Measurements from ENCODE around the gene PLXNB1.

Gene PLXNB1

DNA sequence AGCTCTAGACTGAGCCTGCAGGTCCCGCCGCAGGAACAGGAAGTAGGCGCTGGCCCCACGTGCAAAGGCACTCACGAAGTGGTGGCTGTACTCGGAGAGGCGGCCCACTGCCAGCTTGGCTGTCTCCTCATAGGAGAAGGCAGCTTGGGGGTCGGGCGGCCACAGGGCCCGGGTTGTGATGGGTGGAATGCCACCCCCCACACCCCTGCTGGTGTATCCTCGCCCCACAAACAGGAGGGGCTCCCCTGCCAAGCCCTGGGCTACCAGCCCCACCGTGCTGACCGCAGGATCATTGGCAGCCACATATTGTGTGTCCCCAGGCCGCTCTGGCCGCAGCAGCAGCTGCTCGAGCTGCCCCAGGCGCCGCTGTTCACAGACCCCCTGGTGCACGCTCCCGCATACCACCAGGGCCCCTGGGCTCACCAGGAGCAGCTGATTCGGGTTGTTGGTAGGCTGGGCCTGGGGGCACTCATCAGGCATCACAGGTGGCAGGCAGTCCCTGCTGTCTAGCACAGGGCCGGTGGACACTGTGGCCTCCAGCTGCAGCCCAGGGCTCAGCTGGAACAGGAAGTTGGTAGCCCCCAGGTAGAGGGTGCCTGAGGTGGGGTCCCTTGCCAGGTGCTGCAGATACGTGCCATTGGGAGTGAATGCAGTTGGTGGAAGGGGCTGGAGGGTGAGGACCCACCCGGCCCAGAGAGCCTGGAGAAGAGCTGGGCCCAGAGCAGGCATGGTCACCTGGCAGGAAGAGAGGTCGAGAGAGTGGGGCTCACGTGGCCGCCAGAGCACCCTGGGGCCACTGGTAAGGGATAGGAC, 5.8 kb downstream of the PLXNB1 start:
- DNase-seq (ENCODE audit: insufficient read length, low spot score) (no peak), FAIRE-seq (no peak)
- no peak for TF ChIP-seq POLR2A (IDR thresholded peaks at IDR 0.05; ENCODE audit: low read depth, low read length)

DNA sequence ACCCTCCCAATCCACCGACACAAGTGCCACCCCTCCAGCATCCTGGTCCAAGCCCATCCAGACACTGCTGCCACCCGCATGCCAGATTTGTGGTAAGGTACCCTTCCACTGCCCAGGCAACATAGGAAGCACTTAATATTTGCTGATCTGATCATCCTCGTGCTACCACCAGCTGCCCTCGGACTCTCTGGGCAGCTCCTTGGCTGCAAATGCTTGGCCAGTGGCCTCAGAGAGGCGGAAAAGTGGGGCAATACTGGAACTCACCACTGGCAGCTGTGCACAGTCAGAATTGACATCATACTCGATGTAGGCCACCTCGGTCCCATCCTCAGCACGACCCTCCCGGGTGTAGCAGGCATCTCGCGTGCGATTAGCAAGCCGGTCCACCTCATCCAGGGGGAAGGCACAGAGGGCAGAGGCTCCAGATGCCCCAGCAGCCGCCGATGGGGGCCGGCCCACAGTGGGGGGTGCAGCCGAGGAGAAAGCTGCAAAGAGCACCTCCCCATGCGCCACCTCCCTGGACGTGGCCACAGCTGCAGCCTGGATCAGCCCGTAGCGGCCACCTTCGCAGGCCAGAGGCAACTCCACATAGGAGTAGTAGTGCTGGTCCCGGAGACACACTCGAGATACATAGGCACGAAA, 6.5 kb downstream of the PLXNB1 start:
- DNase-seq (ENCODE audit: insufficient read length, low spot score), result no peak
- FAIRE-seq, result no peak
- no peak for TF ChIP-seq POLR2A (IDR thresholded peaks at IDR 0.05; ENCODE audit: low read depth, low read length)

DNA sequence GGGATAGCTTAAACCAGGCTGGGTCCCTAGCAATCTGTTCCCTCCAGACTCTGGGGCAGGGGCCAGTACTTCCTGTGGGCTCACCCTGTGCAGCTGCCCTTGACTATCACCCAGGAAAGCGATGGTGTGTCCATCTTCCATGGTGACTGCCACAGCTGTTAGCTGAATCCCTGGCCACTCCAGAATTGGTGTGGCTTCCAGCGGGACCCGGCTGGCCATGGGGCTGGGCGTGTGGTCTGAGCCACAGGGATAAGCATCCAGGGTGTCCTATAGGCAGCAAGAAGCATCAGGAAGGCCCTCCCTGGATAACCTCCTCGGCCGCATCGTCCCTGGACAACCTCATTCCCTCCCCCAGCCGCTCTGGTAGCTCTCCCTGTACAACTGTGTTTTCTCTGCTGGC, 7.2 kb downstream of the PLXNB1 start:
- FAIRE-seq (no peak), DNase-seq (ENCODE audit: insufficient read length, low spot score) (no peak)
- TF ChIP-seq POLR2A (IDR thresholded peaks at IDR 0.05; ENCODE audit: low read depth, low read length), result no peak

DNA sequence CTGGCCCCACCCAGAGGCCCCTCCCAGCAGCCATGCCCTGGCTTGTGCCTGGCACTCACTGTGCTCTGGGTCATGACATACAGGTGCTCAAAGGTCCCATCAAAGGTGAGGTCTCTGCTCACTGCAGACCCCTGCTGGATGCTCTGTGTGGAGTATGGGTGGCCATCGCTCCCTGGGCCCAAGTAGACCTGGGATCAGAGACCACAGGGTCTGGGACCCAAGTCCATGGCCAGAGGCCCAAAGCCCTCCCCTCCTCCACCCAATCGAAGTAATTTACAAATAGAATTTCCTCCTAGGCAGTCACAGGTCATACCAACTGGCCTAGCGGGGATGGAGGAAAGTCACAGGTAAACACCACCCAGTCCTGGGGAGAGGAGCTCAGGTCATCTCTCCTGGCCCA, 7.6 kb downstream of the PLXNB1 start:
- FAIRE-seq (no peak), DNase-seq (ENCODE audit: insufficient read length, low spot score) (no peak)
- no peak for TF ChIP-seq POLR2A (IDR thresholded peaks at IDR 0.05; ENCODE audit: low read depth, low read length)

DNA sequence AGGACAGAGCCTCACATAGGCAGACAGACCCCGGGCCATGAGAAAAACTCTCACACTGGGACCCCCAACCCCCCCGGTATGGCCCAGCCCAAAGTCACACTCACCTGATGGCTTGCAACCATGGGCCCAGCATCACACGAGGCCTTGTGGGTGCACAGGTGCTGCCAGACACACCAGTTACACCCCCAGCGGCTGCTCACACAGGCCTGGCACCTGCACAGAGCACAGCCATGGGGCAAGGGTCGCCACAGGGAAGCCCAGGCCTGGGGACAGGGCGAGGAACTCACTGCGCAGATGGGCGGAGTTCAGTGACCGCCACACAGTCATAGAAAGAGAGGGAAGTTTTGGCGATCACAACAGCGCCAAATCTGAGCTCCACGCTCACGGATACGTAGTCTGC, 9.3 kb downstream of the PLXNB1 start:
- TF ChIP-seq POLR2A (IDR thresholded peaks at IDR 0.05; ENCODE audit: low read depth, low read length), result no peak
- FAIRE-seq, result no peak
- no peak for DNase-seq (ENCODE audit: insufficient read length, low spot score)

DNA sequence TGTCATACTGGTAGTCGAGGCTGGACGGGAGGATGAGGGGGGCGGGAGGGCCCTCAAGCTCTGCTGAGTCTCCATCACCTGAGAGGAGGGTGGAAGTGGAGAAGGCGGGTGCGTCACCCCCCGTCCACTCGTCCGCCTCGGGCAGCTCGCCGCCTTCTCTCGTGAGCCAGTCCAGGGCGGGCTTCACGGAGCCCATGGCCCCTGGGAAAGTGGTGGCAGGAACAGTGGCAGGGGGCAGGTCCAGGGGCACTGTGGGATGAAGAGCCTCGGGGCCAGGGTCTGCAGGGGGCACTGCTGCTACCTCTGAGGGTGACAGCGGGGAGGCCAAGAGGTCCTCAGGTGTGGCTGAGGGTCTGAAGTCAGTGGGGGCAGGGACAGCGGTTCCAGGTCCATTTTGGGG, 10.3 kb downstream of the PLXNB1 start:
- FAIRE-seq (no peak), DNase-seq (ENCODE audit: insufficient read length, low spot score) (no peak)
- no peak for TF ChIP-seq POLR2A (IDR thresholded peaks at IDR 0.05; ENCODE audit: low read depth, low read length)

DNA sequence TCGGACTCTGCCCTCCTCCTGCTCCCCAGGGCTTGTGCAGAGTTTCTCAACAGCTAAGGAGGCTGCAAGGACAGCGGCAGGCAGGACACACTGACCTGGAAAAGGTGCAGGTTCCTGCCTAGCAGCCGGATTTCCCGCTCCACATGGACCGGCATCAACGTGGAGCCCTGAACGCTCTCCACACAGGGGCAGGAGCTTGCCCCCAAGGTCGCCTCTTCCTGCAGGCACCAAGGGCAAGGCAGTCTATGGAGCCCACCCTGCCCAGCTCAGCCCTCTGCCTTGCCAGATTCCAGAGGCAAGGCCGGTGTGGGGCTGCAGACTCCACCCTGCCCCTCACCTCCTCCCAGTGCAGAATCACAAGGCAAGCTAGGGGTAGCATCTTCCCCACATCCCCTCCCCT, 10.7 kb downstream of the PLXNB1 start:
- TF ChIP-seq POLR2A (IDR thresholded peaks at IDR 0.05; ENCODE audit: low read depth, low read length), result no peak
- DNase-seq (ENCODE audit: insufficient read length, low spot score), result no peak
- FAIRE-seq, result no peak

DNA sequence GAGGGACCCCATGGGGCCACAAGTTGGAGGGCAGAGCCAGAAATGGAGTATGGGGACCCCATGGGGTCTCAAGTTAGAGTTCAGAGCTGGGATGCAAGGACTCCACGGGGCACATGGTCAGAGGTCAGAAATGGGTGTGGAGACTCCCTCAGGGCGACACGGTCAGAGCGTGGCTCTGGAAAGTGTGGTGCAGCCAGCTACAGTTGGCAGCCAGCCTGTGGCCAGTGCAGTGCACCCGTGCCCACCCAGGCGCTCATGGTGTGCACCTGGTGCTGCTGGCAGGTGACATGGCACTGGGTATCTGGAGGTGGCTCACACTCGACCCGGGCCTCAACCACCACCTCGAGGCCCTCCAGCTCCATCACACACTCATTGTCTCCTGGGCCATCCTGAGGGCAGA, 11.2 kb downstream of the PLXNB1 start:
- DNase-seq (ENCODE audit: insufficient read length, low spot score) (no peak), FAIRE-seq (no peak)
- TF ChIP-seq POLR2A (IDR thresholded peaks at IDR 0.05; ENCODE audit: low read depth, low read length), result no peak

DNA sequence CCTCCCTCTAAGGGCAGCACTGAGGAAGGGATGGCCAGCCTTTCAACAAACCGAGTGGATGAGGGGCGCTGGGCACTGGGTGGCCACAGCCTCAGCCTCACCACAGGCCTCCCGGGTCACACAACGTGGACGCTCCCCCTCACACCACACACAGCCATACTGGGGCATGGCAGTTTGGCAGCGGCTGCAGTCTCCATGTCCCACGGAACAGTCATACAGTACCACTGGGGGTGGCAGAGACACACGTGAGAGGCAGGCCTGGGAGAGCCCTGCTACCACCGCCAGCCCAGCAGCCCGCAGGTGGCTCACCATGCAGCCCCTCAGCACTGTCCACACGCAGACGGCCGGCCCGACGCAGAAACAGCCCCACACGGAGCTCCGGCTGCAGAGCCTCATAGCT, 11.7 kb downstream of the PLXNB1 start:
- DNase-seq (ENCODE audit: insufficient read length, low spot score) (no peak), FAIRE-seq (no peak)
- TF ChIP-seq POLR2A (IDR thresholded peaks at IDR 0.05; ENCODE audit: low read depth, low read length), result no peak

DNA sequence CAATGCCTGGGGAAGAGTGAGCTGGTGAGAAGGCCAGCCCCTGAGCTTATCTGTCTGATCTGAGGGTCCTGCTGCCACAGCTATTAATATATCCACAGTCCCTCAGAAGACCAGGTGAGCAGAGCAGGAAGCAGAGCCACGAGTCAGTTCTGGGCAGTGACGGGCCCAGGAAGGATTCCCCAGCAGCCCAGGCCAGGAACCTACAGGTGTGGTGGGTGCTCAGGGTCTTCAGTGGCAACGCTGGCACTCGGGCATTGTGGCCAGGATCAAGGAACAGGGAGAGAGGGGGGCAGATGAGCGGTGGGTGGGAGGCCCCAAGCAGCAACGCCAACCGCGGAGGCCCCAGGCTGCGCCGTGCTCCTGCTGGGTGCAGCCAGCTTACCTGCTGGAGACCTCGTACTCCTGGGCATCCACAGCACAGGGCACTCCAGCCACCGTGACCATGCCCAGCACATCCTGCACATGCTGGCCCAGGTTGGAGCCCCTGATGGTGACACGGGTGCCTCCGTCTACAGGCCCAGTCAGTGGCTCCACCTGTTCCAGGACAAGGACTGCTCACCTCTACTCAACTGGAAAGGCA, 12.3 kb downstream of the PLXNB1 start:
- no peak for DNase-seq (ENCODE audit: insufficient read length, low spot score)
- TF ChIP-seq POLR2A (IDR thresholded peaks at IDR 0.05; ENCODE audit: low read depth, low read length), result no peak
- FAIRE-seq, result no peak

DNA sequence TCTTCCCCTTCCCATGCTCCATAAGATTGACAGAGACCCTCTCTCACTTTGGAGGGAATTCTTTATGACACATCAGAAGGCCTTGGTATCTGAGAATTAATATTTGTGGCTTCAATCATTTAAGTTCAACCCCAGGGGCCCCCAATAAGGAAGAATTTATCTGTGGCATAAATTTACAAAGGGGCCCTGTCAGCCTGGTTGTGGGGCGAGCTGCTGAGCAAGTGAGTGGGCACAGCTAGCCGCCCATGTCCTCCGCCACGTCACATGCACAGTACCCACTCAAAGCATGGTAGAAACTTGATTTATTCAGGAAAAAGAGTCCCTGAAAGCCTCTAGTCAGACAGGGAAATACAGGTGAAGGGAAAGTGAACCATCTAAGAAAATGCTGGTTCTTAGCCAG, 13.3 kb downstream of the PLXNB1 start:
- no peak for DNase-seq (ENCODE audit: insufficient read length, low spot score)
- FAIRE-seq, result no peak
- no peak for TF ChIP-seq POLR2A (IDR thresholded peaks at IDR 0.05; ENCODE audit: low read depth, low read length)

DNA sequence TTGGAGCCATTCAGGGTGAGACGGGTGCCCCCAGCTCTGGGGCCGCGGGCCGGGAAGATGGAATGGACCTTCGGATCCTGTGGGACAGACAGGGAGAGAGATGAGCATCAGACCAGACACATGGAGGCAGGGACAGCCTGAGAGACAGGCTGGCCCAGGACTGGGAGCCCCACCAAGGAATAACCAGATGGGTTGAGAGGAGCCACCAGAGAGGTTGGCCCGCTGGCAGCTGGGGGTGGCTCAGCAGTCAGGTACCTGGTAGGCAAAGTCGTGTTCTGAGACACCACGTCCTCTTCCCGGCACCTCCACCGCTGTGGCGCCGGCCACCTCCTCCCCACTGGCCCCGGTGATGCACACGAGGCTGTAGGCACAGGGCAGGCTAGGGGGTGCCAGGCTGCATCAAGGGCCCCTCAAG, 13.8 kb downstream of the PLXNB1 start:
- TF ChIP-seq POLR2A (IDR thresholded peaks at IDR 0.05; ENCODE audit: low read depth, low read length), result no peak
- DNase-seq (ENCODE audit: insufficient read length, low spot score) (no peak), FAIRE-seq (no peak)

DNA sequence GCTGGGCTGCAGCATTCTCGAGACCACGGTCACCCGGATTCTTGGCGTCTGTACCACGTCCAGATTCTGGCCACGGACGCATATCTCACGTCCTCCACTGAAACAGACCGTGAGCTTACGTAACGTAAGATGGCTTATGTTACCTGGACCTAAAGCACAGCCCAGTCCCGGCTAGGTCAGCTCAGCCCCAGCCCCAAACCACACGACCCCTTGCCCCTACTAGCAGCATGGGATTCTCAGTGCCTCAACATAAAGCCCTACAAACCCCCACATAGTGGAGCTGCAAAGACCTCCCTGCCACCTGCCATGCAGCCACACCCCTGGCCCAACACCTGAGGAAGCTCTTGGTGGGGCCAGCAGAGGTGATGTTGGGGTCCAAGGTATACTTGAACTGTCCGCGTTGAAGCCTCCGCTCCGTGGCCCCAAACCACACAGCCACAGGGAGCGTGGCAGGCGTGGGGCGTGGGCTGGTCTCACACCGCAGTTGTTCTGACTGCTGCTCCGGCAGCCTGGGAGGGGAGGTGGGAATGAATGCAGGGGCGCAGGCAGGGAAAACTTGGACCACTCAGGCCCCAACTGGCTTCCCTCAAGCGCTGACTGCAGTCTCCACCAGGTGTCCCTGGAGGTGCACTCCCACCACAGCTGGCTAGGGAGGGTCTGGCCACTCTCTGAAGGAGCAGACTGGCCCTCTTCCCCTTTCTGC, 14.5 kb downstream of the PLXNB1 start:
- DNase-seq (ENCODE audit: insufficient read length, low spot score) (no peak), FAIRE-seq (no peak)
- no peak for TF ChIP-seq POLR2A (IDR thresholded peaks at IDR 0.05; ENCODE audit: low read depth, low read length)
